T-helper 17 cell (primary cell): ENCODE data around the gene LUZP1. TPM values are rescaled to one million over a fixed set of nuclear protein-coding genes. Genes with fewer than 3 reads are reported as not detected.

Experiments
- ATAC-seq: fragments of 150-1000 bp; cut with Tn5 transposase; 2 replicates; pipeline ENCODE4 v1.10.0; 2021; ENCODE audit warnings: mild to moderate bottlenecking, moderate library complexity
- DNase-seq, 3 donors: peaks; one replicate each; pipeline versions ENCODE4 v3.0.0 to v3.0.0-alpha.2; 2020 to 2021
- H3K9me3 ChIP-seq: one replicate; pipeline ENCODE4 v1.7.0; 2013; ENCODE audit warnings: low read length, mild to moderate bottlenecking; ENCODE audit not compliant: control insufficient read depth, poor library complexity, severe bottlenecking
- H3K27ac Mint-ChIP-seq: one replicate; pipeline ENCODE4 v1.8.0; 2022; ENCODE audit warnings: mild to moderate bottlenecking, moderate library complexity, mixed read lengths
- H3K27me3 Mint-ChIP-seq: one replicate; pipeline ENCODE4 v1.8.0; 2022; ENCODE audit warnings: mixed read lengths
- H3K36me3 Mint-ChIP-seq: one replicate; pipeline ENCODE4 v1.8.0; 2022; ENCODE audit warnings: low read depth, mixed read lengths
- H3K4me1 Mint-ChIP-seq: one replicate; pipeline ENCODE4 v1.8.0; 2022; ENCODE audit warnings: mild to moderate bottlenecking, mixed read lengths
- H3K4me3 Mint-ChIP-seq: one replicate; pipeline ENCODE4 v1.8.0; 2022; ENCODE audit warnings: mild to moderate bottlenecking, moderate library complexity, mixed read lengths
- total RNA-seq, 4 donors: library from RNA in 2 of 4; stranded (reverse) in 2 of 4; gene quantifications; one replicate each; pipeline ENCODE4 v1.2.3 and lab custom pipeline; 2022 to 2026

The LUZP1 gene
- total RNA-seq, 2 donors from 2014 or later = 24.7 to 27.3 TPM

DNA sequence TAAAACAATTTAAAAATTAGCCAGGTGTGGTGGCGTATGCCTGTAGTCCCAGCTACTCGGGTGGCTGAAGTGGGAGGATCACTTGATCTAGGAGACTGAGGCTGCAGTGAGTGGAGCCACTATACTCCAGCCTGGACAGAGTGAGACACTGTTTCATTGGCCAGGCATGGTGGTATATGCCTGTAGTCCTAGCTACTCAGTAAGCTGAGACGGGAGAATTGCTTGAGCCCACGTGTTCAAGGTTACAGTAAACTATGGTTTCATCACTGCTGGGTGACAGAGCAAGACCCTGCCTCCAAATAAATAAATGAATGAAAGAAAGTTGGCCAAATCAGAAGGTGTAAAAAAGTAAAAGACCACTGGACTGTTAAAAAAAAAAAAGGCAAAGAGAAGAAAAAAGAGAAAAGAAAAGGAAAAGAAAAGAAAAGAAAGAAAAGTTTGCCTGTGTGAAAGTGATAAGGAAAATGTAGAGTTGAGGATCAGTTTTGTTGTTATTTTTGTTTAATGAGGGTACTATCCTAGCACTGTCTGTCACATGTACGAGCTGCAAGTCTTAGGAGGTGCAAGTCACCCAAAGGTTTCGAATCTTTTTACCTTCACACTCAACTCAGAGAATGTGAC, 52.3 kb downstream of the LUZP1 start:
- Mint-ChIP-seq H3K4me3 (peak overlapping the region; percentile 3), H3K4me1 (peaks cover 38% of the 10 kb centered on the region), H3K36me3 (peaks cover 2% of the 10 kb centered on the region), H3K27me3 (no peaks in the 10 kb centered on the region), H3K27ac (peak overlapping the region; percentile 75)
- DNase-seq (no peak), ATAC-seq (no peak)
- no peaks in the 10 kb centered on the region for H3K9me3 ChIP-seq

DNA sequence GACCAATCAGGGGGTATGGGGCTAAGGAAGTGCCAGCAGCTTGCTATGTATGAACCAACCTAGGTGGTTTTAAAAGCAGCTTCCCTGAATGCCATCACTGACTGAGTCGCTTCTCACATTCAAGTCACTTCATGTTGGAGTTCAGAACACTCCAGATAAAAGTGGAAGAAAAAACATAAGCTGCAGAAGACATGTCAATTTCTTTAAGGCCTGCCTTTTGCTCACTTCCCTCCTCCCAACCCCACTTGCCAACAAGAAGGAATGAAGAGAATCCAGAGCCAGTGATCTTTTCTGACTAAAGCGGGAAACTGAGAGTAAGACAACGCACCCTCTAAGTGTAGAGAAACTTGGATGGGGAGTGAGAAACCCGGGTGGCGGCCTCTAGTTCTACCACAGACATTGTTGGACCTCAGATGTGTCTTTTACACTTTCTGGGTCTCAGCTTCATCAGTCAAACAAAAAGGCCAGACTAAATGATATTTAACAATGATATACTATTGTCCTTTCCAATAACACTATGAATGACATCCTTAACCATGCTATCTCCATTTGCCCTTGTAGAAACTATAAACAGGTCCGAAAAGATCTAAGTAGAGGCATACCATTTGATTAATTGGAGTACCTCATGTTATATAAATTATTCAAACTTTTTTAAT, 54.1 kb downstream of the LUZP1 start:
- H3K9me3 ChIP-seq = no peaks in the 10 kb centered on the region
- H3K4me3 Mint-ChIP-seq = no peak overlapping the region
- H3K27ac Mint-ChIP-seq = no peak overlapping the region
- H3K36me3 Mint-ChIP-seq = peaks cover 2% of the 10 kb centered on the region
- H3K4me1 Mint-ChIP-seq = peaks cover 43% of the 10 kb centered on the region
- no peak for DNase-seq
- H3K27me3 Mint-ChIP-seq = no peaks in the 10 kb centered on the region
- no peak for ATAC-seq

DNA sequence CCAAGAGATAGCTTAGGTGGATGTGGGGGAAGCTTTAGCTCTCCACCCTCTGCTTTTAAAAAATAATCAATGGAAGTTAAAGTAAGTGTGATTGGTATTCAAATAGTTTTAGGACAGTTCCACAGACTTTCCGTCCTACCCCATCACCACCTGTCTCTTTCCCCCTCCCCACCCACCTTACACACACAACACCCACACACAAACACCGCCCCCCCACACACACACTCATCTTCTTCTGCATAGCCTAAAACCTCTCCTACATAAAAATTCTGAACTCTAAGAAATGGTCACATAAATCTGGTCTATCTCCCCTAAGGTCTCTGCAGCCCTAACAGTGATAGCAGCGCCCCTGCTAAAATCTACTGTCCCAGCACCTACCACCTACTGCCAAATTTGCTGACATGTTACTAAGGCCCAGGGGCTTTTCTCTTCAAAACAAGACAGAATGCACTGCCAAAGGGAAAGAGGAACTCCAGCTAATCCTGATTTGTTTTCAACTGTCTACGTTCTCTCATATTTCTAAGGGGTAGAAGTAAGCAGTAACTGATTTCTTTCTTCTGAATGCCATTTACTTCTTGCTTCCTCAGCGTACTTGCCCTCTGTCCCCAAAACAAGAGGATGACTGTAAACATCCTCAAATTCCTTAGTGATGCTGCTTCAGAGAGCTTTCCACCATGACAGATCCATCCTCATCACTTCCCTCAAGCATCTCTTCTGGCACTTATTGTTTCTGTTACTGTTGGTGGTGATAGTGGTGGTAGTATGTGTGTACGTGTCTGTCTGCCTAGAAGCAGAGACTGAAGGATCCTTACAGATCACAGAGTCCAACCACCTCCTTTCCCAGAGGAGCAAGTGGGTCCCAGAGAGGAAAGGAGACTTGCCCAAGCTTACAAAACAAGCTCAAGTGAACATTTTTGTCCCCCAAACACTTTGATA, 56.8 kb downstream of the LUZP1 start:
- H3K4me1 Mint-ChIP-seq = peaks cover 37% of the 10 kb centered on the region

DNA sequence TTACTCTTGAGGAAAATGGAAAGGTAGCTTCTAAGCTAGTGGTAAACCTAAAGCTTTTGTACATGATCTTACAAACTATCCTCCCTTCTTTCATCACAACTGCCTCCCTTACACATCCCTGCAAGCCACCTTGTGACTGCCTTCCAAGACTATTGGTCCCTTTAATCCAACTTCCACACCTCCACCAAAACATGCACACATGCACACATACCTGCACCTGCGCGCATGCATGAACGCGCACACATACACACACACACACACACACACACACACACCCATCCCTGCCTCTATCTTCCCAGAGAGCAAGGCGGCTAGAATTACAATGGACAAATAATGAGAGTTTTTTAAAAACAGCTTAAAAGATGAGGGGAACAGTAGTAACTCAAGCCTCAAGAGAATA, 58.3 kb downstream of the LUZP1 start:
- ATAC-seq = no peak

More for the DNA sequence above, 56.8 kb downstream of the LUZP1 start:
- Mint-ChIP-seq H3K4me3 (peak overlapping the region; percentile 28), H3K27ac (peak overlapping the region; percentile 95), H3K36me3 (peaks cover 4% of the 10 kb centered on the region), H3K27me3 (no peaks in the 10 kb centered on the region)
- ATAC-seq (no peak), DNase-seq (no peak)
- H3K9me3 ChIP-seq = no peaks in the 10 kb centered on the region

DNA sequence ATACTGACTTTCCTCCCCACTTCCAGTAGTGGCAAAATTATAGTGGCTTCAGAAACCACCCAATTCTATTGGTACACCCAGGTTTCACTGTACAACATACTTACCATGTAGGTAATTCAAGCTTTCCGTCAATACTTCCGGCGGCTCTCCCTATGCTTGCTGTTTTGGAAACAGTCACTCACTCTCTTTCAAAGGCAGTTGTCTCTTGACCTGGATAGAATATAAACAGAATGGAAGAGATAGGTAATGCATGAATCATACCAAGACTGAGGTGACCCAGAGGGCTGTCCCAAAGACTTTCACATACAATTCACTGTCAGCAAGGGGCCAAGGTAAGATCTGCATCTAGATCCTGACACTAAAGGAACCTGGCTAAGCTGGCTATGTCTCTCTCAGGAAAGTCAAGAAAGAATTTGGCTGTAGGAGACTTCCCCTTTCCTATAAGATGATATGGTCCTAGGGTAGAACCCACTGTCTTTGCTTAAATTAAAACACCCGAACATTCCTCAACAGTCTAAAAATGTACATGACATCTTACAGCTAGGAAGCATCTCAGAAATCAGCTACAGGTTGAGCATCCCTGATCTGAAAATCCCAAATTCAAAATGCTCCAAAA, 59.6 kb downstream of the LUZP1 start:
- no peaks in the 10 kb centered on the region for H3K9me3 ChIP-seq
- DNase-seq (no peak), ATAC-seq (peak; percentile 25)
- no peaks in the 10 kb centered on the region for H3K27me3 Mint-ChIP-seq
- peak overlapping the region; percentile 6 for H3K27ac Mint-ChIP-seq
- peaks cover 7% of the 10 kb centered on the region for H3K36me3 Mint-ChIP-seq
- no peak overlapping the region for H3K4me3 Mint-ChIP-seq
- peaks cover 41% of the 10 kb centered on the region for H3K4me1 Mint-ChIP-seq

More for the DNA sequence above, 58.3 kb downstream of the LUZP1 start:
- Mint-ChIP-seq H3K4me1 (peaks cover 41% of the 10 kb centered on the region), H3K27ac (peak overlapping the region; percentile 95), H3K36me3 (peaks cover 7% of the 10 kb centered on the region), H3K4me3 (peak overlapping the region; percentile 55), H3K27me3 (no peaks in the 10 kb centered on the region)
- no peak for DNase-seq
- no peaks in the 10 kb centered on the region for H3K9me3 ChIP-seq

DNA sequence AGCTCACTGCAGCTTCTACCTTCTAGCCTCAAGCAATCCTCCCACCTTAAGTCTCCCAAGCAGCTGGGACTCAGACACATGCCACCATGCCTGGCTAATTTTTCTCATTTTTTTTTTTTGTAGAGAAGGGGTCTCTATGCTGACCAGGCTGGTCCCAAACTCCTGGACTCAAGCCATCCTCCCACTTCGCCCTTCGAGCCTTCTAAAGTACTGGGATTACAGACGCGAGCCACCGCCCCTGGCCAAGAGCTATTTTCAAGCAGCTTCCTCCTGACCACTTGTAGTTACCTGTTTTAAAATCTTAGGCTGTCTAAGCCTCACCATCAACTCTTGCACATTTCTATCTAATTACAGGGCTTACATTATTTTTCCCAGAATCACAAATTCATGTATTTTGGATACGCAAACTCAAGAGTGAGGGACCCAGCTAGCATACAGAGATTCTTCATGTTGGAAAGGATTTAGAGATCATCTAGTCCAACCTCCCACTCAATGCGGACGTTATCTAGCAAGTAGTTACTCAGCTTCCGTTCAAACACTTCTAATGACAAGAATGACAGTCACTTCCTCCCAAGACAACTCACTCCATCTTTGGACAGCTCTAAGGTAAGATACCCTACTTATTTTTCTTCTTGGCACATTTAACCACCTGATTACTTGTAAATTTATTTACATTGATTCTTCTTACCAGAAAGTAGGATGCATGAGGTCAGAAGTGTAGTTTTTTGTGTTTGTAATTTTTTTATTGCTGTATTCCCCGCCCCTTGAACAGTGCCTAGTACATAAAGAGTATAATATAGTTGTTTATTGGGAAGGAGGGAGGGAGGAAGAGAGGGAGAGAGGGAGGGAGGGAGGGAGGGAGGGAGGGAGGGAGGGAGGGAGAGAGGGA, 65.4 kb downstream of the LUZP1 start:
- peak; percentile 89 for ATAC-seq
- peaks cover 51% of the 10 kb centered on the region for H3K4me1 Mint-ChIP-seq

DNA sequence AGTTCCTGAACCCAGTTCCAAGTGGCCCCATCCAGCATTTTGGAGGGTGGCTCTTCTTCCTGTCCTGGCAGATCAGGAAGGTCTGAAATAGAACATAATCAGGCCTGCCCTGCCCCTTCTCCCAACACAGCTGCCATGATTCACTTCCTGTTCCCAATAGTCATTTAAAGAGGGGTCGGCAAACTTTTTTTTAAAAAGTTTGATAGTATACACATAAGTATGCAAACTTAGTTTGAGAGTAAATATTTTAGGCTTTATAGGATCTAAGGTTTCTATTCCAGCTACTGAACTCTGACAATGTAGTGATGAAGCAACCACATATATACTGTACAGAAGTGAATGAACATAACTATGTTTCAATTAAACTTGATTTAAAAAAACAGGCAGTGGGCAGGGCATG, 66.4 kb downstream of the LUZP1 start:
- Mint-ChIP-seq H3K36me3 (peaks cover 5% of the 10 kb centered on the region), H3K27ac (peak overlapping the region; percentile 97), H3K4me1 (peaks cover 52% of the 10 kb centered on the region), H3K4me3 (no peak overlapping the region), H3K27me3 (no peaks in the 10 kb centered on the region)
- H3K9me3 ChIP-seq = no peaks in the 10 kb centered on the region
- DNase-seq (no peak), ATAC-seq (no peak)

More for the DNA sequence above, 65.4 kb downstream of the LUZP1 start:
- peak overlapping the region; percentile 85 for H3K4me3 Mint-ChIP-seq
- no peaks in the 10 kb centered on the region for H3K27me3 Mint-ChIP-seq
- peaks cover 5% of the 10 kb centered on the region for H3K36me3 Mint-ChIP-seq
- no peaks in the 10 kb centered on the region for H3K9me3 ChIP-seq
- H3K27ac Mint-ChIP-seq = peak overlapping the region; percentile 97
- DNase-seq = no peak

DNA sequence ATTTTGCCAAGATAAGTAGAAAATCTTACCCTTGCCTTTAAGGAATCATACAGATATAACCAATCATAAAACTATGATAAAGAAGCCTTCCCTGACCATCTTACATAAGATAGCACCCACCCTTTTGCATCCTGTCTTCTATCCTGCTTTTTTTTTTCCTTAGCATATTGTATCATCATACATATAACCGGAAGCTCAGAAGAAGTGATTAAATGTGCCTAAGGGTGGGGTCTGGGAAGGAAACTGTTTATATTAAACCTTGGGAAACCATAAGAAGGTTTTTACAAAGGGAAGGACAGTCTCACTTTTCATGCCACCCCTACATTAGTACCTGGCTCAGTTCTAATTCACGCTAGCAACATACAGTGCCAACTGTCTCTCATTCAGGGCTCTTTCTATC, 66.8 kb downstream of the LUZP1 start:
- no peaks in the 10 kb centered on the region for H3K27me3 Mint-ChIP-seq
- no peaks in the 10 kb centered on the region for H3K9me3 ChIP-seq
- H3K36me3 Mint-ChIP-seq = peaks cover 3% of the 10 kb centered on the region
- DNase-seq = no peak
- peaks cover 49% of the 10 kb centered on the region for H3K4me1 Mint-ChIP-seq
- peak overlapping the region; percentile 97 for H3K27ac Mint-ChIP-seq
- no peak overlapping the region for H3K4me3 Mint-ChIP-seq
- no peak for ATAC-seq

DNA sequence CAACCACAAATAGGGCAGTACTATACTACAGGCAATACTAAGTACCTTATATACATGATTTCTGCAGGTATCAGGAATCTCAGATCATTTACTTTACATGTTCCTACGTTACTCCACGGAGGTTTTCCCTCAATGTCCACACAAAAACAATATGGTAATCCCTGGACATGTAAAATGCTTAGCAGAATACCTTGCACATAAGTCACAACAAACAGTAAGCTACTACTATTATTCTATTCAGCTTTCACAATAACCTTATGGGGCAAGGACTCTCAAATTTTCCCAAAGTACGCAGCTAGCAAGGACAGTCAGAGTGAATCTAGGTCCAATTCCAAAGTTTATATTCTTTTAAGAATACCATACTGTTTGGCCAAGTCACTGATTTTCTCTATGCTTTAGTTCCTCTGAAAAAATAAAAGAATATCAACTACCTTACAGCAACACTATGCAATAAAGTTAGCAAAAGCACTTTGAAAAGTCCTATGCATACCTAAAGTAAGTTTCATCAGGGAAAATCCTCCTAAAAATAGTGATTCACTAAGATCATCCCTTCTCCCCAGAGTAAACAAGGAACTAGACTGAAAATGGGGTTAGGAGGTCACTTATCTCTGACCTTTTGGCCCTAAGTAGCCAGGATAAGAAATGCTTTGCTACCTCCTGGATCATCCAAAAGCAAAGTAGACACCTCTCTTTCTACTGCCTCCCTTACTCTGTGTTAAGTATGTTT, 67.4 kb downstream of the LUZP1 start:
- Mint-ChIP-seq H3K4me1 (peaks cover 46% of the 10 kb centered on the region), H3K27me3 (no peaks in the 10 kb centered on the region), H3K4me3 (no peak overlapping the region), H3K27ac (peak overlapping the region; percentile 97), H3K36me3 (no peaks in the 10 kb centered on the region)
- no peaks in the 10 kb centered on the region for H3K9me3 ChIP-seq
- DNase-seq (no peak), ATAC-seq (no peak)

DNA sequence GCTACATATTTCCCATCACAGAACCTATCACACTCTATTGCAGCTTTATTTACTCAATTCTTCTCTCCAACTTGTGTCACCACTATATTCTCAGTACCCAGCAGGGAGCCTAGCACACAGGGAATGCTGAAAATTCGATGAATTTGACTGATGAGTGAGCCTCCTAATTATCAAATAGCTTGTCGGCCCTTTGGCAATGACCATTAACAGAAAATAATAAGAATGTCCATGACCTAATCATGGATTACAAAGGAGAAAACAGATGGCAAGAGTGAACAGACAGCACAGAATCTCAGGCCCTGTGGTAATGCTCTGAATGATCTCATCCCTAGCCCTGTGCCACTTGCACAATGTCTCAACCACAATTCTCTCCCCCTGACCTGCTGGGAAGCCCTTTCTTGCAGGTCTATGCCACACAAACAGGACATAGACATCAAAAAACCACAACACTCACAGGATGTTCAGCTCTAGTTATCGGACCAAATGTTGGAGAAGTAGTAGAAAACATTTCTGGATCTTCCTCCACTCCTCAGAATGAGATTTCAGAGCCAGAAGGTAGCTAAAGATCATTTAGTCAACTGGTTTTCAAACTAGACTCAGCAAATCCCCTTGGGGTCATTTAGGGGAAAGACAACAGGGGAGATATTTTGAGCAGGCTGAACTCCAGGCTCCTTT, 68.4 kb downstream of the LUZP1 start:
- H3K27ac Mint-ChIP-seq = peak overlapping the region; percentile 92
- H3K9me3 ChIP-seq = no peaks in the 10 kb centered on the region
- no peaks in the 10 kb centered on the region for H3K27me3 Mint-ChIP-seq
- peaks cover 52% of the 10 kb centered on the region for H3K4me1 Mint-ChIP-seq
- H3K4me3 Mint-ChIP-seq = peak overlapping the region; percentile 65
- peak; percentile 70 for ATAC-seq
- DNase-seq = no peak
- no peaks in the 10 kb centered on the region for H3K36me3 Mint-ChIP-seq

DNA sequence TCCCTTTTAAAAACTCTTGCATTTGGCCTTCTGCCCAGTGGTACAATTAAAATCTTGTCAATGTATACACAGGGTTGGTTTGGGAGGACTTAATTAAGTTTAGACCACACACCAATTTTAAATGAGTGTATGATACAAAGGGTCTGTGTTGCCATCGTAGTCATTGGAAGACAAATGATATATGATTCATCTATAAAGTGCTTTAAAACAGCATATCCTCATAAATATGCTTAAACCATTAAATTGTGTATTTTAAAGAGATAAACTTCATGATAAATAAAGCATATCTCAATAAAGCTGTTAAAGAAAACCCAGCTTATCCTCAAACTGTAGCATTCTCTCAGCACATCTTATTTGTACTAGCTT, 69.5 kb downstream of the LUZP1 start:
- Mint-ChIP-seq H3K4me1 (peaks cover 49% of the 10 kb centered on the region), H3K4me3 (no peak overlapping the region)
- no peak for ATAC-seq

More for the DNA sequence above, 69.5 kb downstream of the LUZP1 start:
- Mint-ChIP-seq H3K27me3 (no peaks in the 10 kb centered on the region), H3K27ac (peak overlapping the region; percentile 86), H3K36me3 (no peaks in the 10 kb centered on the region)
- no peak for DNase-seq
- no peaks in the 10 kb centered on the region for H3K9me3 ChIP-seq
